ENCODE data around the gene TCP1.

TCP1 gene

GRCh38 chr6:159821726-159822125 is 32.3 kb upstream of the TCP1 start:
- Histone ChIP-seq H3K4me2 (ENCODE audit: low read length) (no peak overlapping the region), H3K27ac (ENCODE audit: low read length) (no peak overlapping the region), H3K4me1 (ENCODE audit: low read length) (no peaks in the 10 kb centered on the region), H4K20me1 (ENCODE audit: insufficient read depth, low read length) (no peaks in the 10 kb centered on the region), H3K79me2 (ENCODE audit: low read length) (no peaks in the 10 kb centered on the region), H2AFZ (ENCODE audit: low read depth, low read length) (no peak overlapping the region), H3K27me3 (ENCODE audit: low read depth, low read length) (no peaks in the 10 kb centered on the region), H3K36me3 (replicated peaks; ENCODE audit: low read depth, low read length) (no peaks in the 10 kb centered on the region), H3K9ac (ENCODE audit: low read length) (no peak overlapping the region), H3K9me3 (ENCODE audit: insufficient read depth, low read length) (no peaks in the 10 kb centered on the region), H3K4me3 (ENCODE audit: low read length) (no peak overlapping the region)
- TF ChIP-seq CTCF (IDR thresholded peaks at IDR 0.05; ENCODE audit: low read depth, low read length) = no peak
- no peak for TF ChIP-seq EZH2phosphoT487 (IDR thresholded peaks at IDR 0.05; ENCODE audit: low read depth)

- Histone ChIP-seq H3K36me3 (replicated peaks; ENCODE audit: low read depth, low read length) (no peaks in the 10 kb centered on the region), H2AFZ (ENCODE audit: low read depth, low read length) (no peak overlapping the region), H3K9me3 (ENCODE audit: insufficient read depth, low read length) (no peaks in the 10 kb centered on the region), H4K20me1 (ENCODE audit: insufficient read depth, low read length) (no peaks in the 10 kb centered on the region), H3K4me2 (ENCODE audit: low read length) (no peak overlapping the region), H3K79me2 (ENCODE audit: low read length) (no peaks in the 10 kb centered on the region), H3K4me1 (ENCODE audit: low read length) (no peaks in the 10 kb centered on the region), H3K27me3 (ENCODE audit: low read depth, low read length) (no peaks in the 10 kb centered on the region), H3K9ac (ENCODE audit: low read length) (no peak overlapping the region), H3K27ac (ENCODE audit: low read length) (no peak overlapping the region), H3K4me3 (ENCODE audit: low read length) (no peak overlapping the region)
- TF ChIP-seq EZH2phosphoT487 (IDR thresholded peaks at IDR 0.05; ENCODE audit: low read depth) (no peak), CTCF (IDR thresholded peaks at IDR 0.05; ENCODE audit: low read depth, low read length) (no peak)
These were observed 31.7 kb upstream of the TCP1 start for GRCh38 chr6:159821122-159821521.

GRCh38 chr6:159819932-159820640 is 30.7 kb upstream of the TCP1 start:
- H3K79me2 ChIP-seq (ENCODE audit: low read length) = no peaks in the 10 kb centered on the region
- H3K36me3 ChIP-seq (replicated peaks; ENCODE audit: low read depth, low read length) = no peaks in the 10 kb centered on the region
- H3K4me3 ChIP-seq (ENCODE audit: low read length) = no peak overlapping the region
- no peak overlapping the region for H2AFZ ChIP-seq (ENCODE audit: low read depth, low read length)
- H4K20me1 ChIP-seq (ENCODE audit: insufficient read depth, low read length) = no peaks in the 10 kb centered on the region
- no peaks in the 10 kb centered on the region for H3K4me1 ChIP-seq (ENCODE audit: low read length)
- TF ChIP-seq EZH2phosphoT487 (IDR thresholded peaks at IDR 0.05; ENCODE audit: low read depth) = no peak
- no peak for TF ChIP-seq CTCF (IDR thresholded peaks at IDR 0.05; ENCODE audit: low read depth, low read length)
- H3K4me2 ChIP-seq (ENCODE audit: low read length) = no peak overlapping the region
- no peaks in the 10 kb centered on the region for H3K27me3 ChIP-seq (ENCODE audit: low read depth, low read length)
- no peak overlapping the region for H3K27ac ChIP-seq (ENCODE audit: low read length)
- H3K9me3 ChIP-seq (ENCODE audit: insufficient read depth, low read length) = no peaks in the 10 kb centered on the region
- no peak overlapping the region for H3K9ac ChIP-seq (ENCODE audit: low read length)

GRCh38 chr6:159819098-159819497 is 29.7 kb upstream of the TCP1 start:
- TF ChIP-seq EZH2phosphoT487 (IDR thresholded peaks at IDR 0.05; ENCODE audit: low read depth) (no peak), CTCF (IDR thresholded peaks at IDR 0.05; ENCODE audit: low read depth, low read length) (no peak)
- Histone ChIP-seq H3K27ac (ENCODE audit: low read length) (no peak overlapping the region), H4K20me1 (ENCODE audit: insufficient read depth, low read length) (no peaks in the 10 kb centered on the region), H2AFZ (ENCODE audit: low read depth, low read length) (no peak overlapping the region), H3K9ac (ENCODE audit: low read length) (no peak overlapping the region), H3K36me3 (replicated peaks; ENCODE audit: low read depth, low read length) (no peaks in the 10 kb centered on the region), H3K4me1 (ENCODE audit: low read length) (no peaks in the 10 kb centered on the region), H3K4me3 (ENCODE audit: low read length) (no peak overlapping the region), H3K4me2 (ENCODE audit: low read length) (no peak overlapping the region), H3K79me2 (ENCODE audit: low read length) (no peaks in the 10 kb centered on the region), H3K27me3 (ENCODE audit: low read depth, low read length) (no peaks in the 10 kb centered on the region), H3K9me3 (ENCODE audit: insufficient read depth, low read length) (no peaks in the 10 kb centered on the region)

All from OCI-LY3 (cell line).